ENCODE measurements around the gene NR6A1.

The NR6A1 gene

GRCh38 chr9:124795881-124796431 lies 24.8 kb upstream of the NR6A1 start:
- DNase-seq (ENCODE audit: low read depth in 2 of 2), result no peak

- no peak for DNase-seq (ENCODE audit: low read depth in 2 of 2)
These were observed 23.9 kb upstream of the NR6A1 start for GRCh38 chr9:124794902-124795491.

- DNase-seq (ENCODE audit: low read depth in 2 of 2), result no peak
These were observed 22.0 kb upstream of the NR6A1 start for GRCh38 chr9:124793015-124793541.

GRCh38 chr9:124792257-124793014 lies 21.3 kb upstream of the NR6A1 start:
- no peak for DNase-seq (ENCODE audit: low read depth in 2 of 2)

- DNase-seq (ENCODE audit: low read depth in 2 of 2), result no peak
These were observed 19.8 kb upstream of the NR6A1 start for GRCh38 chr9:124790801-124791505.

GRCh38 chr9:124790301-124790700 lies 19.2 kb upstream of the NR6A1 start:
- no peak for DNase-seq (ENCODE audit: low read depth in 2 of 2)

GRCh38 chr9:124789531-124789930 lies 18.4 kb upstream of the NR6A1 start:
- DNase-seq (ENCODE audit: low read depth in 2 of 2), result no peak

GRCh38 chr9:124788542-124789217 lies 17.6 kb upstream of the NR6A1 start:
- no peak for DNase-seq (ENCODE audit: low read depth in 2 of 2)

- no peak for DNase-seq (ENCODE audit: low read depth in 2 of 2)
These were observed 15.9 kb upstream of the NR6A1 start for GRCh38 chr9:124786881-124787573.

- DNase-seq (ENCODE audit: low read depth in 2 of 2), result no peak
These were observed 13.4 kb upstream of the NR6A1 start for GRCh38 chr9:124784509-124784908.

GRCh38 chr9:124783830-124784229 lies 12.7 kb upstream of the NR6A1 start:
- no peak for DNase-seq (ENCODE audit: low read depth in 2 of 2)

GRCh38 chr9:124782661-124783574 lies 11.8 kb upstream of the NR6A1 start:
- no peak for DNase-seq (ENCODE audit: low read depth in 2 of 2)

GRCh38 chr9:124781967-124782660 lies 11.0 kb upstream of the NR6A1 start:
- no peak for DNase-seq (ENCODE audit: low read depth in 2 of 2)

GRCh38 chr9:124780757-124781151 lies 9.6 kb upstream of the NR6A1 start:
- DNase-seq (ENCODE audit: low read depth in 2 of 2), result no peak

- no peak for DNase-seq (ENCODE audit: low read depth in 2 of 2)
These were observed 9.1 kb upstream of the NR6A1 start for GRCh38 chr9:124780060-124780756.

- DNase-seq (ENCODE audit: low read depth in 2 of 2), result no peak
These were observed 8.4 kb upstream of the NR6A1 start for GRCh38 chr9:124779368-124780059.

- DNase-seq (ENCODE audit: low read depth in 2 of 2), result no peak
These were observed 7.7 kb upstream of the NR6A1 start for GRCh38 chr9:124778575-124779367.
